Activated naive CD8-positive, alpha-beta T cell treated with anti-CD3 and anti-CD28 coated beads for 36 hours (primary cell): ENCODE results near the gene PPP2R2D. TPM values are rescaled to one million over a fixed set of nuclear protein-coding genes. Genes with fewer than 3 reads are reported as not detected.

Experiments
- DNase-seq: peaks from one replicate; pipeline ENCODE4 v3.0.0; 2021
- H3K27ac Mint-ChIP-seq: one replicate; pipeline ENCODE4 v1.8.0; 2022; ENCODE audit warnings: mild to moderate bottlenecking, moderate library complexity, mixed read lengths
- H3K27me3 Mint-ChIP-seq: one replicate; pipeline ENCODE4 v1.8.0; 2022; ENCODE audit warnings: mild to moderate bottlenecking, mixed read lengths
- H3K36me3 Mint-ChIP-seq: one replicate; pipeline ENCODE4 v1.8.0; 2021; ENCODE audit warnings: mild to moderate bottlenecking, mixed read lengths
- H3K4me1 Mint-ChIP-seq: one replicate; pipeline ENCODE4 v1.8.0; 2021; ENCODE audit warnings: mixed read lengths
- H3K4me3 Mint-ChIP-seq: one replicate; pipeline ENCODE4 v1.8.0; 2022; ENCODE audit warnings: mild to moderate bottlenecking, moderate library complexity, mixed read lengths
- H3K9me3 Mint-ChIP-seq: one replicate; pipeline ENCODE4 v1.8.0; 2022; ENCODE audit warnings: mixed read lengths
- total RNA-seq, 2 experiments: library from RNA; stranded (reverse); gene quantifications; one replicate each; pipeline ENCODE4 v1.2.3, GENCODE V29; 2021

Gene PPP2R2D
- total RNA-seq = 10 to 100 TPM; 24.4 to 25.7 TPM

DNA sequence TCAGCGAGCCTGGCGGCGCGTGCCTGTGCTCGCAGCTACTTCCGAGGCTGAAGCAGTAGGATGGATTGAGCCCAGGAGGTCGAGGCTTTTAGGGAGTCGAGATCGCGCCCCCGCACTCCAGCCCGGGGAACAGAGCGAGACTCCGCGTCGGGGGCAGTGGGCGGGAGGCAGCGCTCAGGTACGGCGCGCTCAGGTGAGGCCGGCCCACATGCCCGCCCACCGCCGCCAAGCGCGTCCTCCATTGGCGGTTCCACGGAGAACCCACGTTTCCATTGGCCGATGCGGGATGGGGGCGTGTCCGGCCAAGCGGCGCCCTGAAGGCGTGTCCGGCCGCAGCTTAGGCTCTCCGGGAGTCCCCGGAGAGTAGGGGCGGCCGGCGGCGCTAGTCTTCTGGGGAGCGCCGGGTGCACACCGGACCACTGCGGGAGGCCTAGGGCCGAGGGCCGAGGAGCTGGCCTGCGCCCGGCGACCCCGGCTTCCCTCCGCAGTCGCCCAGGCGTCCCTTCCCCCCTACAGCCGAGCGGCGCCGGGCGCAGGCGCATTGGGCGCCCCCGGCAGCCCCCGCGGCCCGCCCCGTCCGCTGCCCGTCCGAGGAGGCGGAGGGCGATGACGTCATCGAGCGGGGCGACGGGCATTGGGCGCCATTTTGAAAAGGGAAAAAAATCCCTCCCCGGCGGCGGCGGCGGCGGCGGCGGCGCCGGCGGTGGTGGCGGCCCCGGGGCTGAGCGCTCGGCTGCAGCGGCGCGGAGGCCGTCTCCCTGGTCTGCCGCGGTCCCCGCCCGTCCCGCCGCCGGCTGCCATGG, at the start of gene PPP2R2D:
TSS of gene PPP2R2D (plus strand) at position 659 of the 803 bp plus-strand sequence. CDS start at position 800, 141 bp downstream.
- Mint-ChIP-seq H3K9me3 (no peaks in the 10 kb centered on the region), H3K27ac (peak within 1 kb of the TSS; percentile 87), H3K4me3 (peak within 1 kb of the TSS; percentile 89), H3K4me1 (peaks cover 49% of the 10 kb centered on the region), H3K36me3 (peaks cover 15% of the 10 kb centered on the region), H3K27me3 (peaks cover 9% of the 10 kb centered on the region)
- DNase-seq = peak; percentile 96

DNA sequence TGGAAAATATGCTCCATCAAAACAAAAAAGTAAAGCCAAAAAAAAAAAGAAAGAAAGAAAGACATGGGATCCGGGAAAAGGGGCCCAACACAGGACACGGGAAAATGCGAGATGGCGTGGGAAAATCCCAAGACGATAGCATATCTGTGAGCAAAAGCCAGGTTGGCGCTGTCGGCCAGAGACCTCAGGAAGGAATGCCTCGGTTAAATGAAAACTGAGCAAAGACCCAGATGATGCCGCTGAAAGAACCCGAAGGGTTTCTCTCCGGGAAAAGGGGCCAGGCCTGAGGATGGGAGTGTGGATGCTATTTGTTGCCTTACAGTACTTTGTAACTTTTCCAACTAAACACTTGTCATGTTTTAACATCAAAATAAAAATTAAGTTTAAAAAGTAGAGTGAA, 49.5 kb upstream of the PPP2R2D start:
- no peak overlapping the region for H3K4me3 Mint-ChIP-seq
- H3K9me3 Mint-ChIP-seq = peaks cover 4% of the 10 kb centered on the region
- no peak for DNase-seq
- no peak overlapping the region for H3K27ac Mint-ChIP-seq
- H3K27me3 Mint-ChIP-seq = no peaks in the 10 kb centered on the region
- H3K36me3 Mint-ChIP-seq = no peaks in the 10 kb centered on the region
- H3K4me1 Mint-ChIP-seq = no peaks in the 10 kb centered on the region

DNA sequence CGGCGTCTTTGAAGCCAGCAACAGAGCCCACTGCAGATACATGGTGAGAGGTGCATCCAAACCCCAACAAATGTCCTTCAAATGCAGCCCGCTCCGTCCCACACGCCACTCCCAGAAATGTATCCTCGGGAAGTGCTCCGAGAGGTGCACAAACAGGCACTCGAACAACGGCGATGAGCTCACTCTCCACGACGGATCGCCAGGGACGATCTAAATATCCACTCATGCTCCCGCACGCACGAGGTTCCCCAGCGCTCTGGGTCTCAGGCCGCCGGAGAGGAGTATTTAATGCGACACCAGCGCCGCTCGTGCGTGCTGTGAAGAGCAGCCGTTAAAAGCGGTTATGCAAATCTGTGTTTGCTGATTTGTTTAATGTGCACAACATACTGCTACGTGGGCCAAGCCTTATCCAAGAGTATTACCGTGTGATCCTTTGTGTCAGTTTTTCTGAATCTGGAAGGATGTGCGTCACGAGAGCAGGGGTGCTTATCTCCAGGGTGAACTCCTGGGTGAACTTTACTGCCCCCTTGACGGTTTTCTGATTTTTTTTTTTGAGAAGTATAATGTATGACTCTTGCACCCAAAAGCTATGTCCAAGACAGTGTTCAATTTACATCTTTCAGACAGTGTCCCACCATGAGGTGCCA, 48.5 kb upstream of the PPP2R2D start:
- H3K36me3 Mint-ChIP-seq = no peaks in the 10 kb centered on the region
- no peaks in the 10 kb centered on the region for H3K27me3 Mint-ChIP-seq
- H3K27ac Mint-ChIP-seq = no peak overlapping the region
- H3K4me3 Mint-ChIP-seq = no peak overlapping the region
- H3K4me1 Mint-ChIP-seq = no peaks in the 10 kb centered on the region
- DNase-seq = no peak
- peaks cover 4% of the 10 kb centered on the region for H3K9me3 Mint-ChIP-seq

DNA sequence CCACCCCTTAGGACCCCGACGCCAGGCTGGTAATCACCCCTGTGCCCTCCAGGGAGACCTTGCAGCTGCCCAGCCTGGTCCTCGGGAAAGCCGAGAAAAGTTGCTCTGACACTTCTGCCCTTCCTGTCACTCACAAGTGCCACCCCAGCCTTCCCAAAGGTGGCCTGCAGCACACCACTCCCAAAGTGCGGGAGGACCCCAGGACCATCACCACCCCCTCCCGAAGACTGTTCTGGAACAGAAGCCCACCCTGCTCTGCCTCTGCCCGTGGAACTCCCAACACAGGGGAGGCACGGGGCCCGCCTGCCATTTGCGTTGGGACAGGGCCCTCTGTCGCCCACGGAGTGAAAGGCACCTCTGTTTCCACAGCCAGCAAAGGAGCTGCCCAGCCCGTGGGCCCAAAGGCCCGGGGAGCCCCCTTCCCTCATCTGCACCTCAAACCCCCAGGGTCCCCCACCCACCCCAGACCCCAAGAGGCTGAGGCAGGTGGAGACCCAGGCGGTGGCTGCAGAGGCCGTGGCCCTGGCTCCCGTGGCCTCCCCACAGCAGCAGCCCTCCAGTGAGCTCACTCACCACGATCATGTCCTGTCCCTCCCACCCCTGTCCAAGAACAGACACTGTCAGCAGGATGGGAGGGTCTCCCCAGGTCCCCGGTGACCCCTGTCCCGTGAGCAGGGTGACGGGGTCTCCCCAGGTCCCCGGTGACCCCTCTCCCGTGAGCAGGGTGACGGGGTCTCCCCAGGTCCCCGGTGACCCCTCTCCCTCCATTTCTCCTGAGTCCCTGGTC, 47.8 kb upstream of the PPP2R2D start:
- H3K27me3 Mint-ChIP-seq = no peaks in the 10 kb centered on the region
- no peak overlapping the region for H3K4me3 Mint-ChIP-seq
- H3K9me3 Mint-ChIP-seq = peaks cover 4% of the 10 kb centered on the region
- no peak overlapping the region for H3K27ac Mint-ChIP-seq
- no peaks in the 10 kb centered on the region for H3K4me1 Mint-ChIP-seq
- DNase-seq = no peak
- no peaks in the 10 kb centered on the region for H3K36me3 Mint-ChIP-seq

DNA sequence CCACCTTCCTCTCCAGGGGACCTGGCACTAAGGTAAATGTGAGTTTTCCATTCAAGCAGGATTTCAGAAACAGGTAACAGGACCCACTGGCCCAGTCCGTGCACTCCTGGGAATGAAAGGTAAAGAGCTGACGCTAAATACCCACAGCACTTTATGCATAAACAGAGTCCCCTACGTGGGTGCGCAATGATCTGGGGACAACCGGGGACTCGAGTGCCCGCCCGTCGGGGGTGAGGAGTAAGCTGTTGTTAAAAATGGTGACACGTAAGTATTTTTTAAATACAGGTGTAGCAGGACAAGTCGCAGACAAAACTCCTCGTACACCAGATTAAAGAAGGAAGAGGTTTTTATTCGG, 47.2 kb upstream of the PPP2R2D start:
- H3K4me3 Mint-ChIP-seq = no peak overlapping the region
- no peak overlapping the region for H3K27ac Mint-ChIP-seq
- peaks cover 4% of the 10 kb centered on the region for H3K9me3 Mint-ChIP-seq
- no peak for DNase-seq
- H3K4me1 Mint-ChIP-seq = no peaks in the 10 kb centered on the region
- no peaks in the 10 kb centered on the region for H3K36me3 Mint-ChIP-seq
- H3K27me3 Mint-ChIP-seq = no peaks in the 10 kb centered on the region

DNA sequence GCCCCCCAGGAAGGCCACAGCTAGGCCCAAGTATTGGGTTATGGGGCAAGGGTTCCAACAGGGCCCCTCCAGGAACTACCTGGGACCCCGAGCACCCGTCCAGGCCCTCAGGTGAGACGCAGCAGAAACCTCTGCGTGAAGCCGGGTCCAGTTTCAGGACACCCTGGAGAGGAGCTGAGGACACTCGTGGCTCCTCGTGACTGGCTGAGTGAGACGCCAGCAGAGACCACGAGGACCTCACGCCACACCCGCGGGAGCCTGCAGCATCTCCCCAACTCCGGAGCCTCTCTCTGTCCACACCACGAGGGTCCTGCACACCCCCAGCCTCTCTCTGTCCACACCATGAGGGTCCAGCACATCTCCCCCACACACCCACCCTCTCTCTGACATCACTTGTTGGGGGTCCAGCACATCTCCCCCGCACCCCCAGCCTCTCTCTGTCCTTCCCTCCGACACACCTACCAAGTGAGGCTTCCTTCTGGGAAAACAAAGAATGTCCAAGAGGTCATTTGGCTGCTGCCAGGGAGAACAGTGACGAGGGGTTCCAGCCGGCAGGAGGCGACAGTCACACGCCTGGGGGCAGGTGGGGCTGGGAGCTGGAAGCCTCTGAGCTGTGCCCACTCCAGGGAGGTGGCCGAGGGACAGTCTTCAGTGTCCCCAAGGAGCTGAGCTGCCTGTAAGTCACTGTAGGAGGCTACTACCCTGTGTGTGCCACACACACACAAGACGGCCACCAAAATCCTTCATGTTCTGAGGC, 46.1 kb upstream of the PPP2R2D start:
- DNase-seq = no peak
- Mint-ChIP-seq H3K4me1 (no peaks in the 10 kb centered on the region), H3K4me3 (no peak overlapping the region), H3K27me3 (no peaks in the 10 kb centered on the region), H3K36me3 (no peaks in the 10 kb centered on the region), H3K27ac (no peak overlapping the region), H3K9me3 (peaks cover 4% of the 10 kb centered on the region)

DNA sequence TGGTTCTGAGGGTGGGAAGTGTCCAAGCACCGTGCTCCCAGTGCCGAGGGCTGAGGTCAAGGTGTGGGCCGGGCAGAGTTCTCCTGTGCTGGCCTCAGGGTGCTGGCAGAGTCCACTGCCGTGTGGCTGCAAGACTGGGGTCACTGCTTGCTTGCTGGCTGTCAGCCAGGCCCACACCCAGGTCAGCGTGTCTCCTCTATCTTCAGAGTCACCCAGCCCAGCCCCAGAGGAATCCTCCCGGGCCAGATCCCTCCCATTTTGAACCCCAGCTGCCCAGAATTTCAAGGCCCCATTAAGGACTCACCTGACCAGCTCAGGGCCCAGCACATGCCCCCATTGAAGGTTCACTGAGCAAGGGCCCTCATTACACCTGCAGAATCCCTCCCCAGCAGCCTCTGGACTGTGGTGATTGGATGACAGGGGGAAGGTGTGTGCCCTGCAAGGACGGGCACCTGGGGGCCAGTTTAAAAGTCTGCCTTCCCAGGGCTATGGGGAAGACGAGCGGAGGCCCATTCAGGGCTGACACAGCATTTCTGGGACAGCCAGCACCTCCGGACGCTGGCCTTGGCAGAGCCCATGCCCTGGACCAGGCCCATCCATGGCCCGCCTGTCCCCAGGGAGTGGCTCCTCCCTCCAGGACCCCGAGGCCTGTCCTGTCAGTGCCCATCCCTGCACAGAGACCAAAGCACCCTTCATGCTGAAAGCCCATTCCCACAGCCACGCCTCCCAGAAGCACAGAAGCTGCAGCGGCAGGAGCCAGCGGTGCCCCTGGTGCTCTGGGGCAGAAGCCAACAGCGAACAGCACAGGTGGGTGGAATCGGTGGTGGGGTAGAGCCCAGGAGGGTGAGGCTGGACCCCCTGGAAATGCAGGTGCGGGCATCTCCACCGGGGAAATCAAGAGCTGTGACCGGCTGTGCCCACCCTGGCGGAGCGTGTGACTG, 45.1 kb upstream of the PPP2R2D start:
- DNase-seq = no peak
- H3K4me3 Mint-ChIP-seq = no peak overlapping the region
- no peaks in the 10 kb centered on the region for H3K27me3 Mint-ChIP-seq
- H3K27ac Mint-ChIP-seq = no peak overlapping the region
- H3K4me1 Mint-ChIP-seq = no peaks in the 10 kb centered on the region
- H3K9me3 Mint-ChIP-seq = peaks cover 3% of the 10 kb centered on the region
- H3K36me3 Mint-ChIP-seq = no peaks in the 10 kb centered on the region

DNA sequence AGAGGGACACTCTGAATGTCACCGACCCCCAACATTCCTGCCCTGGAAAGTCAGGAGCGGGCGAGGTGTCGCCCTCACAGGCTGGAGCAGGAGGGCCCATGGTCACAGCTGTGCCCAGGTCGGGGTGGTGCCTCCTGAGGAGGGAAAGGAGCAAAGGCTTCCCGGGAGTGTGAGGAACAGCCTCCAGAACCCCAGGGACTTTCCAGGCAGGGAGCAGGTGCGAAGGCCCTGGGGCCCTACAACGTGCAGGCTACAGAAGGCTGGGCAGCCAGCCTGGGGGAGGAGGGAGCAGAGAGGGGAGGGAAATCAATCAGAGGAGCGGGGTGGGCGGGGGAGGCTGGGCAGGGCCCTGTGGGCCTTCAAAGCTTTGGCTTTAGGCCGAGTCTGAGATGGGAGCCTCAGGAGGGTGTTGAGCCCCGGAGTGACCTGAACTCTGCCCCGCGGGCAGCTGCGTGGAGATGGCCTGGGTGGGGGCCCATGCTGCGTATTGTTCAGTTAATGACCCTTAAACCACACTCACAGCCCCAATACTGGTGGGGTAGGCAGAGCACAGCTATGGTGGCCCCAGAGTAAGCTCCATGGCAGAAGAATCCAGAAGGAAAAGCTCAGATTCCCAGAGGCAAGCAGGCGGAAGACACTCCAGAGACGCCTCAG, 44.2 kb upstream of the PPP2R2D start:
- no peak overlapping the region for H3K4me3 Mint-ChIP-seq
- H3K4me1 Mint-ChIP-seq = no peaks in the 10 kb centered on the region
- no peaks in the 10 kb centered on the region for H3K9me3 Mint-ChIP-seq
- H3K27me3 Mint-ChIP-seq = no peaks in the 10 kb centered on the region
- no peaks in the 10 kb centered on the region for H3K36me3 Mint-ChIP-seq
- DNase-seq = no peak
- H3K27ac Mint-ChIP-seq = no peak overlapping the region

DNA sequence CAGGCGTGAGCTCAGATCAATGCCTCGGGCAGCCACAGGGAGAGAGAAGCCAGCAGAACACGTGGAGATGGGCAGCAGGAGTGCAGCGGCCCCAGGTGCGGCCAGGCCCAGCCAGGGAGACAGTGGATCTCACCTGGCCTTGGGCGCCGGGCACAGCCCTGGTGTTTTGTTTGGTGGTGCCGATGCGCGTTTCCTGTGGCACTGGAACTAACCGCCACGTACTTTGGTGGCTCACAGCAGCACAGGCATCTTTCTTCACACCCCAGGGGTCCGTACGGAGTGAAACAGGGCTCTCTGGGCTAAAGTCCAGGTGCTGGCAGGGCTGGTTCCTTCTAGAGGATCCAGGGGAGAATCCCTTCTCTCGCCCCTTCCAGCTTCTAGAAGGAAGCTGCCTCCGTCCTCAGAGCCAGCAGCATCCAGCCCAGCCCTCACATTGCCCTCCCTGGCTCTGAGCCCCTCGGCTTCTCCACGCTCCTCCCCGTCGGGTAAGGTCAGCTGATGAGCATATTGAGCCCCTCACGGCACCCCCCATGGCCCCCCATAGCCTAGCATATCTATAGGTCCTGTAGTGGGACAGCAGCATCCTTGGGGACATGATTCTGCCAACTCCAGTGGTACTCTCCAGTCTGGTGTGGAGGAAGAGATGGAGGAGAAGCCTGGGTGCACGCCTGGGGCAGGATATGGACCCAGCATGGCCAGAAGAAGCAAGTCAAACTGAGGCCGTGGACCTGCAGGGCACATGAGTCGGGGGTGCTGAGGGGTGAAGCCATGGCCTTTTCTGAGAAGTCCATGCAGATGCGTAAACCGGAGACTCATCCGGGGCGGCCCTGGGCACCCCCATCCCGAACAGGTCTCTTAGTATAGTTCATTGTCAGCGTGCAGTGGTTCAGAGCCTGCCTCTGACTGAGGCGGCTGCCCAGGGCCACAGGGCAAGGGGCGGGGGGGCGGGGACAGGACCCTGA, 43.4 kb upstream of the PPP2R2D start:
- Mint-ChIP-seq H3K27me3 (no peaks in the 10 kb centered on the region), H3K4me3 (no peak overlapping the region), H3K36me3 (no peaks in the 10 kb centered on the region), H3K9me3 (no peaks in the 10 kb centered on the region), H3K27ac (no peak overlapping the region), H3K4me1 (no peaks in the 10 kb centered on the region)
- no peak for DNase-seq

DNA sequence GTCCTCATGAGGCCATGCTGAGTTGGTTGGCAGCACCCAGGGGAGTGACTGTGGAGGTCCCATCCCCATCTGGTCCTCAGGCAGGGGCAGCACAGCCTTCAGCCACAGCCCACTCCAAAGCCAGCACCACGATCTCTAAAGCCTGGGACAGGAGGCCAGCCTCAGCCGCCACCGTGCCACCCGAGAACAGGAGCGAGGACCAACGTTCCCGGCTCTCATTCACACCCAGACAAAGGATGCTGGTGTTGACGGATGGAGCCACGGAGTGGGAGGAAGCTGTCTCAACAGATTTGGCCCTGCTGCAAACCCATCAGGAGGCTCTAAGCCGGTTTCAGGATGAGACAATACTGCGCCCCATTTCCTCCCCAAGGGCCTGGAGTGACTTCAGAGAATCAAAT, 42.7 kb upstream of the PPP2R2D start:
- Mint-ChIP-seq H3K27ac (no peak overlapping the region), H3K27me3 (peaks cover 5% of the 10 kb centered on the region), H3K9me3 (no peaks in the 10 kb centered on the region), H3K4me3 (no peak overlapping the region), H3K4me1 (no peaks in the 10 kb centered on the region), H3K36me3 (no peaks in the 10 kb centered on the region)
- no peak for DNase-seq

DNA sequence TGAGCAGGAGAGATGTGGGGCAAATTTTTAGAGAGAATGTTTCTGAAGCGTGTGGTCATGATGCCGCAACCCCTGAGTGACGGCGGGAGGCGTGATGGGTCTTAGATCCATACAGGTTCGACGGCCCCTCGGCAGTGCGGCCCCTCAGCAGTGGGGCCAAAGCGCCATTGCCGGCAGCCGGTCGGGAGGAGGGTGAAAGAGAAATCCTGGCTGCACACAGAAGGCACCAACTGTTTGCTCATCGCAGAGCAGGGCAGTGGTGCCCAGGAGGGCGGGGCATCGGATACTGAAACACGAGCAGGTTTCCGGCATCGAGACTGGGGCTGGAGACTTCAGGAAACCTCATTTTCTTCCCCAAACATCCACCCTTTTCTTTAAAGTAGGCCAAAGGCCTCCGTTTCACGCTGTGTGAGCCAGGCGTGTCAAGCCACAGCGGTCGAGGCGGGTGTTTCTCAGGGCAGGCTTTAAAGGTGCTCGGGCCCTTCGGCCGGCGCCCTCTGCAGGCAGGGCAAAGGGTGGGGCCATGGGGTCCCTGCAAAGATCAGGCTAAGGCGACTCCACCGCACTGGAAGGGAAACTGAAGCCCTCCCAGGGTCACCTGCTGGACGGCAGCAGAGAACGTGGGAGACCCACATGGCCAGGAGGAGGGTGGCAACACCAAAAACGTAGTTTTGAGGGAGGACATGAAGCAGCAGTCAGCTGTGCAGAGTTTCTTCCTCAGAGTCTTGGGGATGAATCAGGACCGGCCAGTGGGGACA, 42.0 kb upstream of the PPP2R2D start:
- H3K4me1 Mint-ChIP-seq = no peaks in the 10 kb centered on the region
- DNase-seq = no peak
- H3K36me3 Mint-ChIP-seq = no peaks in the 10 kb centered on the region
- no peak overlapping the region for H3K27ac Mint-ChIP-seq
- H3K27me3 Mint-ChIP-seq = peaks cover 5% of the 10 kb centered on the region
- H3K9me3 Mint-ChIP-seq = no peaks in the 10 kb centered on the region
- H3K4me3 Mint-ChIP-seq = no peak overlapping the region

DNA sequence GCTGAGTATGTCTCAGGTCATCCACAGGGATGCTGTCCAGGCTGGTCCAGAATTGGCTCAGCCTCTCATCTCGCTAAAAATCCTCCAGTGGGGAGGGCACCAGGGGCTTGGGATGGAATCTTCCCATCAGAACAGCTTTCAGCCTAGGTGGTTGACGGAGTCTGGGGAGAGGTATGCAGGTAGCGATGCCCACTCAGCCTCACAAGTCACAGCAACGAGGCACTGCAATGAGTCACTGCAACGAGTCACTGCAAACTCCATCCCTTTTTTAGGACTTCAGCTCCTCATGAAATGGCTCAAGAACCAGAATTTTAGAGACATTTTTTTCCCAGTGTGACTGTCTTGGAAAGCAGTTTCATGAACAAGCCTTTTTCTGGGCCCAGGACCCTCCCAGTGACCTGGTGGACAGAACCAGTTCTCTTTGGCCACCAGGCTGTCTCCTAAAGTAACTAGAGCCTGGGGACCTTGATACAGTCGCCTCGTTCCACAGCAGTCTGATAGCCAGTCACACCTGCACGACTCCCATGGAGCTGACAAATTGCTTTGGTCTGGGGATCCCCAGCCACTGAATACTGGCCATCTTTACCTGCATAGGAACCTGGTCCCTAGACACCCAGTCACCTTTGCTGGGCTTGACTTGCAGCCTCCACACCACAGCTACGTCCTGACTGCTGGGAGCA, 41.3 kb upstream of the PPP2R2D start:
- H3K36me3 Mint-ChIP-seq = no peaks in the 10 kb centered on the region
- DNase-seq = no peak
- no peak overlapping the region for H3K4me3 Mint-ChIP-seq
- H3K4me1 Mint-ChIP-seq = no peaks in the 10 kb centered on the region
- H3K27ac Mint-ChIP-seq = no peak overlapping the region
- peaks cover 8% of the 10 kb centered on the region for H3K27me3 Mint-ChIP-seq
- no peaks in the 10 kb centered on the region for H3K9me3 Mint-ChIP-seq
